Measurements from ENCODE around the gene CRAMP1.

The CRAMP1 gene

DNA sequence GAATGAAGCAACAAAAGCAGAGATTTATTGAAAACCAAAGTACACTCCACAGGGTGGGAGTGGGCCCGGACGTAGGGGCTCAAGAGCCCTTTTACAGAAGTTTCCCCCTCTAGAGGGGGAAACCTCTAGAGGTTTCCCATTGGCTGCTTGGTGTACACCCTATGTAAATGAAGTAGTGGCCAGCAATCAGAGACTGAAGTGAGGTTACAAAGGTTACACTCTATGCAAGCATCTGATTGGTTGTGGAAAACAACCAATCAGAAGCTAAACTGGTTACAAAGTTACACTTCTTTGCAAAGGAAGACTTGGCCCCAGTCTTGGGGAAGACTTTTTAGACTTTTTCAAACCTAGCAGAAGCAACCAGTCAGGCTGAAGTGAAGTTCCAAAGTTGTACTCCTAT is 27.1 kb downstream of the CRAMP1 start:
- H3K4me3 ChIP-seq (ENCODE audit: low read depth, low read length): no peak overlapping the region
- TF ChIP-seq, protein P1, sequence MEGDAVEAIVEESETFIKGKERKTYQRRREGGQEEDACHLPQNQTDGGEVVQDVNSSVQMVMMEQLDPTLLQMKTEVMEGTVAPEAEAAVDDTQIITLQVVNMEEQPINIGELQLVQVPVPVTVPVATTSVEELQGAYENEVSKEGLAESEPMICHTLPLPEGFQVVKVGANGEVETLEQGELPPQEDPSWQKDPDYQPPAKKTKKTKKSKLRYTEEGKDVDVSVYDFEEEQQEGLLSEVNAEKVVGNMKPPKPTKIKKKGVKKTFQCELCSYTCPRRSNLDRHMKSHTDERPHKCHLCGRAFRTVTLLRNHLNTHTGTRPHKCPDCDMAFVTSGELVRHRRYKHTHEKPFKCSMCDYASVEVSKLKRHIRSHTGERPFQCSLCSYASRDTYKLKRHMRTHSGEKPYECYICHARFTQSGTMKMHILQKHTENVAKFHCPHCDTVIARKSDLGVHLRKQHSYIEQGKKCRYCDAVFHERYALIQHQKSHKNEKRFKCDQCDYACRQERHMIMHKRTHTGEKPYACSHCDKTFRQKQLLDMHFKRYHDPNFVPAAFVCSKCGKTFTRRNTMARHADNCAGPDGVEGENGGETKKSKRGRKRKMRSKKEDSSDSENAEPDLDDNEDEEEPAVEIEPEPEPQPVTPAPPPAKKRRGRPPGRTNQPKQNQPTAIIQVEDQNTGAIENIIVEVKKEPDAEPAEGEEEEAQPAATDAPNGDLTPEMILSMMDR (IDR thresholded peaks at IDR 0.05; ENCODE audit: borderline replicate concordance, insufficient read depth, low read depth, low read length): no peak

DNA sequence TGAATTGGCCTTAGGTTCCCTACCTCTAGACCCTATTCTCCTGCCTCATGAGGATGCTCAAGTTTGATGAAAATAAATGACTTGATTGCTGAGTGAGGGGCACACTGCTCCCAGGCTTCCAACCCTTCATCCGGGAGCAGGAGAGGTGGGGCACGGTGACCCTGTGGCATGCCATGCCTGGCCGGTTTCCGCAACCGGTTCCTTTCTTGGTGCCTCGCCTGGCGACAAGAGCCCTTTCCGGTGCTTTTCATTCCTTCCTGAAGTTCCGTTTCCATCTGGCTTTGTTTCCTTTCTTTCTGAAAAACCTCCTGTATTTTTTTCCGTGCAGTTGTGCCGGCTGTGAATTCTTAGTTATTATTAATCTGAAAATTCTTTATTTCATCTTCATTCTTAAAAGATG is 27.7 kb downstream of the CRAMP1 start:
- H3K4me3 ChIP-seq (ENCODE audit: low read depth, low read length): no peak overlapping the region
- TF ChIP-seq, protein P1 (IDR thresholded peaks at IDR 0.05; ENCODE audit: borderline replicate concordance, insufficient read depth, low read depth, low read length): no peak

DNA sequence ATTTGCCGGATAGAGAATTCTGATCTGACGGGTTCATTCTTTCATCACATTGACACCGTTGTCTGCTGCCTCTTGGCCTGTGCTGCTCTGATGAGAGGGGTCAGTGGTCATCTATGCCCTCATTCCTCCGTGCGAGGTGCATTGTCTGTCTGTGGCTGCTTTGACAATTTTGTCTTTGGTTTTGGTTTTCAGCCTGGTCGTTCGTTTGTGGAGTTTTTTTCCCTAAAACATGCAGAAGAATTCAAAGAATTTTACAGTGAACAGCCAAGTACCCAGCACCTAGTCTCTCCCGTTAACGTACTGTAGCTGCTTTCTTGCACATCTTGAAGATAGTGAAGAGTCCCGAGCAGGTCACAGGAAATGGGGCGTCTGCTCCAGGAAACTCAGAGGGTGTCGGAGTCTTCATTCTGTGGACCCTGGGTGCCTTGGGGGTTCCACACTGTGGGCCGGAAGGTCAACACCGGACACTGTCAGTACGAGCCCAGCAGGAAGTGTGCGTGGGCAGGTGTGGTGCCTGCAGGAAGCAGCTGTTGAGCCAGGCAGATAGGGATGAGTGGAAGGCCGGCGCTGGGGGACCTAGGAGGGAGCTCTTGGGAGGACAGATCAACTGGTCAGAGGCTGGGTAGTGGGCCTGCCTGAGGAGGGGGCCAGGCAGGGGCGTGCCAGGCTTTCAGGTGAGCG is 28.2 kb downstream of the CRAMP1 start:
- TF ChIP-seq, protein P1 (IDR thresholded peaks at IDR 0.05; ENCODE audit: borderline replicate concordance, insufficient read depth, low read depth, low read length): no peak
- no peak overlapping the region for H3K4me3 ChIP-seq (ENCODE audit: low read depth, low read length)

DNA sequence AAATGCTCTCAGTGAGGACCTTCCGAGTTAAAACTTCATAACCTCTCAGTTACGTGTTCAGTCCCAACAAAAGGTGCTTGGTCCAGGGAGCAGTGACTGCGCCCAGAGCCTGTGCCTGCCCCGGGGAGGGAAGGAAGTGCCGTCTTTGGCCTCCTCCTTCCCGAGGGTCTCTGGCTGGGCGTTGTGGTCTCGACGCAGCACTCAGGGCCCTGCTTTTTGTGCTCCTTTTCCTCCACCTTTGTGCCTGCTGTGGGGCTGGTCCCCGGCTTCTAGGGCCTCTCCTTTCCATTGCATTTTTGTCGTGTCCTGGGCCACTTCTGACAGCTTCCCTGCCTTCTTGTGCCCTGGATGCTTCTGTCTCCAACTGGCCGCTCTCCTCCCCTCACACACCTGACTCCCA is 29.1 kb downstream of the CRAMP1 start:
- TF ChIP-seq, protein P1 (IDR thresholded peaks at IDR 0.05; ENCODE audit: borderline replicate concordance, insufficient read depth, low read depth, low read length): no peak

DNA sequence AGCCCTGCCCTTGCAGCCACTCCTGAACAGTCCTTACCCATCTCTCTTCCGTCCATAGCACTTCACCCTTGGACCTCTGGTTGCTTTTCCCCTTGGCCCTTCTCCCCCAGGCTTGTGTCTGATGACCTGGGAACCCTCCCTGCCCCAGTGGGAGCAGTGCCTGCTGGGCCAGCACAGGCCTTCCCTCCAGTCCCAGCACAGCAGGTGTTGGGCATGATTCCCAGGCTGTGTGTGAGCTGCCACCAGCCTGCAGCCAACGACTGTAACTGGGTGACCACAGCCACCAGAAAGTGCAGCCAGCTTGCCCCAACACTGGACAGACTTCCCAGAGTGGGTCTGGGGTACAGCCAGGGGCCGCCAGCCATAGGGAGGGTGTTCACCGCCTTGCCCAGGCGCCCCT is 30.0 kb downstream of the CRAMP1 start:
- no peak overlapping the region for H3K4me3 ChIP-seq (ENCODE audit: low read depth, low read length)
- TF ChIP-seq, protein P1 (IDR thresholded peaks at IDR 0.05; ENCODE audit: borderline replicate concordance, insufficient read depth, low read depth, low read length): no peak

More for the DNA sequence above, 29.1 kb downstream of the CRAMP1 start:
- no peak overlapping the region for H3K4me3 ChIP-seq (ENCODE audit: low read depth, low read length)

DNA sequence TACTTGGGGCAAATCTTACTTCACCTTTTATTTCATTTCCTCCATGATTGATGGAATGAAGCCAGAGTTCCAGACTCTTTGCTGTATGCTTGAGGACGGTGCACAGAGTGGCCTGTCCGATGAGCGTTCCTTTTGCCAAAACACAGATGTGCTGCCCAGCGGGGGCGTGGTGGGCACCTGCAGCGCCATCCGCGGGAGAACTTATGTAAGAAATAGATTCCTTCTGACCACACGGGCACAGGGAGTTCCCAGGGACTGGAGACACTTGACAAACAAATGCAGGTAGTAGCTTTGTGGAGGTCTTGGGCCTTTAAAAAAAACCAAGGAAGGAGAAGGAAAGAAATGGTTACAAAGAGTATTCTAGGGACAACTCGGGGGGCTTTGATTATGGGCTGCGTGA is 30.6 kb downstream of the CRAMP1 start:
- H3K4me3 ChIP-seq (ENCODE audit: low read depth, low read length): no peak overlapping the region
- TF ChIP-seq, protein P1 (IDR thresholded peaks at IDR 0.05; ENCODE audit: borderline replicate concordance, insufficient read depth, low read depth, low read length): no peak

DNA sequence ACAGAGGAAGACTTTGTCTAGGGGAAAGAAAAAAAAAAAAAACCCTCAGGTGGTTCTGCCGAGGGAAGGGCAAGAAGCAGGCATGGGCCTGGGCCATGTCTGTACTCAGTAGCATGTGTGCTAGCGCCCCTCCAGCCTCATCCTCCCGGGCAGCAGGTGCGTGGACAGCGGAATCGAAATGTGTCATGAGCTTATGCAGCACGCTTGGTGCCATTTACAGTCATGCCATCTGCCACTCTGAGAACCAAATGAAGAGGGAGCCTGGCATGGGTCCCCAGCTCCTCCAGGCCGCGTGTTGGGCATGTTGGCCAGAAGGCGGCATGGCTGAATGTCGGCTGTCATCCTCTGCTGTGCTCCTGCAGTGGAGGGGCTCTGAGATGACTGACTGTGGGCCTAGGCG is 31.4 kb downstream of the CRAMP1 start:
- H3K4me3 ChIP-seq (ENCODE audit: low read depth, low read length): no peak overlapping the region
- TF ChIP-seq, protein P1 (IDR thresholded peaks at IDR 0.05; ENCODE audit: borderline replicate concordance, insufficient read depth, low read depth, low read length): no peak

All from GM12875 (cell line).